ENCODE data around the gene PNLIPRP2. TPM values are rescaled to one million over a fixed set of nuclear protein-coding genes. Genes with fewer than 3 reads are reported as not detected.
A peak's percentile ranks its signal among the peaks of the same experiment; 100 is the strongest.

Gene PNLIPRP2
- total RNA-seq, 4 donors from 2014 or later = 0.42 to 4.1 (median 2.4) TPM; not detected in 1

GRCh38 chr10:116668446-116668845 lies 47.7 kb downstream of the PNLIPRP2 start:
- peaks cover 0 to 16% (median 0%) of the 10 kb centered on the region in 3 donors for H3K36me3 ChIP-seq
- DNase-seq (ENCODE audit: low spot score in 2 of 2) = no peak
- no peaks in the 10 kb centered on the region for H3K9me3 ChIP-seq
- WGBS, 2 donors = 63 to 84% methylated on average over 1 to 2 of the region's 2 CpGs
- peak overlapping the region in 3 of 4 donors; percentile 77 to 95 (median 94) for H3K27ac ChIP-seq
- TF ChIP-seq CTCF (IDR thresholded peaks at IDR 0.05) = no peak
- H3K27me3 ChIP-seq = no peaks in the 10 kb centered on the region
- H3K4me1 ChIP-seq = peaks cover 0 to 58% (median 20%) of the 10 kb centered on the region in 4 donors
- peak overlapping the region in 1 of 4 donors; percentile 60 for H3K4me3 ChIP-seq

DNA sequence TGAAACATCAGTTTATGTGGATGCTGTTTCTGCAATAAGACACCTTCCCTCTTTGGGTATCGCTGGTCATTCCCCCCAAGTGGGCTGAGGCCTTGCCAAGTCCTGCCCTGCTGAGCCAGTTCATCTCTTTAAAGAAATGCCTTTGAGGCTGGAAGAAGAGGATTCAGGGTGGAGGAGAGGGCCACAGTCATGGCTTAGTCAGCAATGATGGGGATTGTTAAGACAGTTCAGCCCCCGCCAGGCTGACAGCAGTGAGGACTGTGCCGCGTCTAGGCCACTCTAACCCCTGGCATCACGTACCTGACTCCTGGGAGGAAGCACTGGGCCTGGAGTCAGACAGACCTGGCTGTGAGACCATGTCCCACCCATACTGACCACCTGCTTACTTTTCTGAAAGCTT lies 48.3 kb downstream of the PNLIPRP2 start:
- WGBS, 2 donors = 32 to 52% methylated on average over 5 of the region's 5 CpGs
- no peak for DNase-seq (ENCODE audit: low spot score in 2 of 2)
- H3K36me3 ChIP-seq = peaks cover 0 to 22% (median 0%) of the 10 kb centered on the region in 3 donors
- no peaks in the 10 kb centered on the region for H3K9me3 ChIP-seq
- H3K4me1 ChIP-seq = peaks cover 0 to 55% (median 20%) of the 10 kb centered on the region in 4 donors
- H3K27me3 ChIP-seq = no peaks in the 10 kb centered on the region
- H3K4me3 ChIP-seq = peak overlapping the region; percentile 35 to 79 (median 50)
- peak overlapping the region; percentile 77 to 95 (median 88) for H3K27ac ChIP-seq
- no peak for TF ChIP-seq CTCF (IDR thresholded peaks at IDR 0.05)
- no peak for TF ChIP-seq EP300 (IDR thresholded peaks at IDR 0.05)
- no peak for TF ChIP-seq POLR2A (IDR thresholded peaks at IDR 0.05)

GRCh38 chr10:116669832-116670644 lies 49.3 kb downstream of the PNLIPRP2 start:
- peak overlapping the region; percentile 77 to 95 (median 88) for H3K27ac ChIP-seq
- no peaks in the 10 kb centered on the region for H3K9me3 ChIP-seq
- peak overlapping the region; percentile 35 to 79 (median 50) for H3K4me3 ChIP-seq
- WGBS, 2 donors = 18 to 21% methylated on average over 18 to 22 of the region's 41 CpGs
- TF ChIP-seq POLR2A (IDR thresholded peaks at IDR 0.05) (no peak), CTCF (IDR thresholded peaks at IDR 0.05) (no peak), EP300 (IDR thresholded peaks at IDR 0.05) (no peak)
- H3K27me3 ChIP-seq = no peaks in the 10 kb centered on the region
- DNase-seq (ENCODE audit: low spot score in 2 of 2) = no peak
- H3K36me3 ChIP-seq = peaks cover 0 to 32% (median 0%) of the 10 kb centered on the region in 3 donors
- H3K4me1 ChIP-seq = peaks cover 0 to 45% (median 14%) of the 10 kb centered on the region in 4 donors

DNA sequence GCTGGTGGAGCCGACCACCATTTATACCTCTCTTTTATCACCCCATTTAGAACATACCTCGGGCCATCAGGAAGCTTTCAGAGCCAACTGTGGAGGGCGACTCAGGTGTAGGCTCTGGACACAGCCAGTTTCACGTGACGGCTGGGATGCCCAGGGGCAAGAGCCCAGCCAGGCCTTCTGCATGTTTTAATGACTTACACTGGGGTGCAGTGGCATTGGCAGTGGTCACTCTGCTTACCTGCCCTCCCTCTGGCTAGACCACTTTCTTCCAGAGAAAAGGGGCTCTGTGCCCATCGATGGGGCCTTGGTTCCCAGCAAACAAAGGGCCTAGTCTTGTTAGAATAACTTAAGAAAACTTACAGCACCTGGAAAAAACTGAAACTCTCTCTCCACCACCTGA lies 50.0 kb downstream of the PNLIPRP2 start:
- peak overlapping the region; percentile 77 to 95 (median 88) for H3K27ac ChIP-seq
- H3K4me3 ChIP-seq = peak overlapping the region in 1 of 4 donors; percentile 79
- no peaks in the 10 kb centered on the region for H3K27me3 ChIP-seq
- peaks cover 0 to 40% (median 12%) of the 10 kb centered on the region in 4 donors for H3K4me1 ChIP-seq
- H3K36me3 ChIP-seq = peaks cover 0 to 38% (median 0%) of the 10 kb centered on the region in 3 donors
- TF ChIP-seq CTCF (IDR thresholded peaks at IDR 0.05) (no peak), EP300 (IDR thresholded peaks at IDR 0.05) (no peak), POLR2A (IDR thresholded peaks at IDR 0.05) (no peak)
- no peak for DNase-seq (ENCODE audit: low spot score in 2 of 2)
- 81 to 84% methylated on average over 6 of the region's 6 CpGs for WGBS, 2 donors
- H3K9me3 ChIP-seq = no peaks in the 10 kb centered on the region

DNA sequence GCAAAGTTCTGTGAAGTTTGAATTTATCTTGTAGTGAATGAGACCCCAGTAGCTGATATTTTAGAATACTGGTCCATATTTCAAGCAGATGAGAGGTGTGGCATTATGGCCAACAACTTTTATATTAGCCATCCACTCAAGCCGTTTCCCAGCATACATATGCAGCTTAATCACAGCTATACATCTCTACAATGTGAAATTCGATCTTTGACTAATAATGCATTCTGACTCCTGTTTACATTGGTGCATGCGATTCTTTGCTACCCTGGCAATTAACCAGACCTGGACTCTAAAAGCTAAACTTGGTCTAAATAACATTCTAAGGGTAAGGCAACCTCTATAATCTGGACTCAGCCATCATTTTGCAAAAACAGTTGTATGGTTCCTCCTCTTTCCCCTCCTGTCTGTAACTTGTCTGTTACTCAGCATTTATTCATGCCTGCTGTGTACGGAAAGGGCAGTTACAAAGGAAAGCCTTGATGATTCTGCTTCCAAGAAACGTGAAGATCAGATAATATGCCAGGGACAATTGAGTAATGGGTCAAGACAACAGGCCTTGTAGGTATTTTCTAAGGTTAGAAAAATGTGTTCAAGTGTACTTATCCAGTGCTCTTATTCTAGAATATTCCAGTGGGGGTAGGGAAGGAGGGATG lies 50.6 kb downstream of the PNLIPRP2 start:
- 41 to 52% methylated on average over 5 of the region's 5 CpGs for WGBS, 2 donors

More for the DNA sequence above, 50.6 kb downstream of the PNLIPRP2 start:
- H3K4me1 ChIP-seq = peaks cover 0 to 34% (median 12%) of the 10 kb centered on the region in 4 donors
- H3K27ac ChIP-seq = peak overlapping the region in 3 of 4 donors; percentile 83 to 95 (median 94)
- DNase-seq (ENCODE audit: low spot score in 2 of 2) = no peak
- H3K27me3 ChIP-seq = no peaks in the 10 kb centered on the region
- H3K4me3 ChIP-seq = no peak overlapping the region
- TF ChIP-seq POLR2A (IDR thresholded peaks at IDR 0.05) (no peak), CTCF (IDR thresholded peaks at IDR 0.05) (no peak), EP300 (IDR thresholded peaks at IDR 0.05) (no peak)
- no peaks in the 10 kb centered on the region for H3K9me3 ChIP-seq
- peaks cover 0 to 45% (median 0%) of the 10 kb centered on the region in 3 donors for H3K36me3 ChIP-seq

All from tibial nerve (tissue), 4 donors.